ENCODE results near the gene TRAK2.
"Not testable (repeated sequence)": the region's sequence is repeated elsewhere in the genome, so short reads cannot be mapped to it uniquely, and the experiment has no call there.

Gene TRAK2

DNA sequence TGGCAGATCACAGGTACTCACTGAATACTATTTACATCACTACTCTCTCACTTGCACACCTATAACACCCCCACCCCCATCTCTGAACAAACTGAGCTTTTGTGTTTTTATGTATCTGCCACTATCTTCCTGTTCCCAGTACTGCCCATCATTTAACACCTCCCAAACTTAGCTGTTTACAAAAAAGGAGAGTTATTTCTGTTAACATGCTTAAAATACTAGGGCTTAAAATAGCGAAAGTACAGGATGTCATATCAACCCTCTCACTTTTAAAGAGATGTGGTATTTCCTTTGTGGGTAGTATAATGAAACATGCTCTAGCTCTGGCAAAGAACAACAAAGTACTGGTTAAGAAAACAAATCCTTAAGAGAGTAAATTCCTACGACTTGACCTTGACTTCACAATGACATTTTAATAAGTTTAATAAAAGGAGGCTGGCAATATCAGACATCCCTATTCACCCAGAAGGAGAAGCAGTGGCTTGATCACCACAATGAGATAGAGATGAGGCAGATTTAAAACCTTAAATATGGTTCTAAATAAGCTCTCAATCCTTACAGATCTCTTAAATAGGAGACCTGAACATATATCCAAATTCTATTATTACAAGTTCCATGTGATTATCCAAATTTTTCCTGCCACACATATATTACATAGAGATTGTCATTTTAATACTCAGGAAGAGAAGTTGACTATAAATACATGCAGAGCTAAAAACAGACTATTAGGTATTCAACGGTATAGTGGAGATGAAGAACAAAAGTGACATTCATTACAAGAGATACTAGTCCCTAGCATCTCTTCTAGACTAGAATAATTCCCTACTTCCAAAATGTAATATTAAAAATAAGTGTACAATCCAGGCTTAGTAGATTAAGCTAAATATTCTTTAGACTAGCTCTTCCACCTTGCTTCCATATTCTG is 36.9 kb downstream of the TRAK2 start:
- DNase-seq, result no peak

- no peak for DNase-seq
Observed at GRCh38 chr2:201413552-201413951, 37.7 kb downstream of the TRAK2 start.

GRCh38 chr2:201413143-201413542 is 38.1 kb downstream of the TRAK2 start:
- DNase-seq, result no peak

- no peak for DNase-seq
Observed at GRCh38 chr2:201411421-201411820, 39.8 kb downstream of the TRAK2 start.

GRCh38 chr2:201408931-201409330 is 42.3 kb downstream of the TRAK2 start:
- DNase-seq, result no peak

DNA sequence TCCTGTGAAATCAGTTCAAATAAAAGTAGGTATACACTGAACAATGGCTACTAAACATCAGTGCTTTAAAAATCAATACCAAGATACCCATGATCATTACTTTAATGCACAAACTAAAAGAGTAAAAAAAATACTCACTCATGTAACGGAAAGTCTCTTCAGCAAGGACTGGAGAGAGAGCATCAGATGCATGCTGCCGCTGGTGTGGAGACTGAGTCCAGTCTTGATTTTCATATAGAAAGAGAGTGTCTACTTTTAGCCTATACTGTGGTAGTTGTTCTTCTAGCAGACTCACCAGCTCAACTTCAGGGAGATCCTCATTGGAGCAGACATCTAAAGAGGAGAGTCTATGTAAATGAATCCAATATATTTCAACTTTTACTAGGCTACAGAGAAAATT is 44.0 kb downstream of the TRAK2 start:
- DNase-seq, result no peak

- DNase-seq, result no peak
Observed at GRCh38 chr2:201406077-201406662, 45.1 kb downstream of the TRAK2 start.

GRCh38 chr2:201404699-201405280 is 46.5 kb downstream of the TRAK2 start:
- DNase-seq, result no peak

DNA sequence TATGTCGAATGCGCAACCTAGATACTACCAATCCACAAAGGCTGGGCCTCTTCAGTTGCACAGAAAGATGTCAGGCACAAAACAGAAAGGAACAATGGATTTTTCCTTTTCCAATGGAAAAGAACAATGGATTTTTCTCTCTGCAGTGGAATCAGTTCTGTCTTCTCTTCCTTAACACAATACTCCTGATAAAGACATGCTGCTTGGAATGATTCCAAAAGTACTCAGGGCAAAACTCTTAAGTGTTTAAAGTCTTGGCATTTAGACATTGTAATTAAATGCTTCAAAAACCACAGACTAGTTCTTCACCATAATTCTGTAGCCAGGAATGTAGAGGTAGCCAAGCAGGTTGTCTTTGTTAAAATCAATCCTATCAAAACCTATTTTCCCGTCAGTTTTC is 47.4 kb downstream of the TRAK2 start:
- DNase-seq, result no peak

GRCh38 chr2:201402651-201403562 is 48.4 kb downstream of the TRAK2 start:
- no peak for DNase-seq

- DNase-seq, result no peak
Observed at GRCh38 chr2:201401815-201402214, 49.4 kb downstream of the TRAK2 start.

DNA sequence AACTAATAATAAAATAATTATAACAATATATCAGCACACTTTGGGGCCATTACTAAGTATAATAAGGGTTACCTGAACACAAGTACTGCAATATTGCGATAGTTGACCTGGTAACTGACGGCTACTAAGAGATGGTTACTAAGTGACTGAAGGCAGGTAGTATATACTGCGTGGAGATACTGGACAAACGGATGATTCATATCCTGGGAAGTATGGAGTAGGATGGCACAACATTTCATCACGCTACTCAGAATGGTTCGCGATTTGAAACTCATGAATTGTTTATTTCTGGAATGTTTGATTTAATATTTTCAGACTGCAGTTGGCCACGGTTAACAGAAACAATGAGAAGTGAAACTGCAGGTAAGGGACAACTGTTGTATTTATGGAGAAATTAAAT is 54.7 kb downstream of the TRAK2 start:
- no peak for DNase-seq

DNA sequence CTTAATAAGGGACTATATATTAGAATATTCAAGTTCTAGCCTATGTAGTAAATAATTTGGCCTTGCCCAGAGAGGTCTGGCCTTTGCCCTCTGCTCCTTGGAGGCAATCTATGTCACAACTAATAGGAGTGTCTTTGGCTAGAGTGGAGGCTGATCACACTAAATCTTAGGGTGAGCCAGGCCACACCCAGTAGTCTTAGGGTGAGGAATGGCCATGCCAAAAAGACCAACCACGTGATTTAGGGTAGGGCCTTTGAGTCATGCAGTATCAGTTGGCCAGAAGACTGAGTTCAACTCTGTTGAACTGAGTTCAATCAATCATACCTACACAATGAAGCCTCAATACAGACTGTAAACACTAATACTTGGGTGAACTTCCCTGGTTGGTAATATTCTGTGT is 68.1 kb downstream of the TRAK2 start:
- no peak for DNase-seq

- DNase-seq, result no peak
Observed at GRCh38 chr2:201378496-201379397, 72.5 kb downstream of the TRAK2 start.

- no peak for DNase-seq
Observed at GRCh38 chr2:201377218-201377617, 74.0 kb downstream of the TRAK2 start.

GRCh38 chr2:201369775-201370174 is 81.5 kb downstream of the TRAK2 start:
- DNase-seq, result no peak

- DNase-seq, result not testable (repeated sequence)
Observed at GRCh38 chr2:201369318-201369717, 81.9 kb downstream of the TRAK2 start.

DNA sequence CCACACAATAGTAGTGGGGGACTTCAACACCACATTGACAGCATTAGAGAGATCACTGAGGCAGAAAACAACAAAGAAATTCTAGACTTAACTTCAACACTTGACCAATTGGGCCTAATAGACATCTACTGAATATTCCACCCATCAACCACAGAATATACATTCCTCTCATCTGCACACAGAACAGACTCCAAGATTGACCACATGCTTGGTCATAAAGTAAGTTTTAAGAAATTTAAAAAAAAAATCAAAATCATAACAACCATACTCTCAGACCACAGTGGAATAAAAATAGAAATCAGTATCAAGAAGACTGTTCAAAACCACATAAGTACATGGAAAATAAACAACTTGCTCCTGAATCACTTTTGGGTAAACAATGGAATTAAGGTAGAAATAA is 85.1 kb downstream of the TRAK2 start:
- DNase-seq, result no peak

DNA sequence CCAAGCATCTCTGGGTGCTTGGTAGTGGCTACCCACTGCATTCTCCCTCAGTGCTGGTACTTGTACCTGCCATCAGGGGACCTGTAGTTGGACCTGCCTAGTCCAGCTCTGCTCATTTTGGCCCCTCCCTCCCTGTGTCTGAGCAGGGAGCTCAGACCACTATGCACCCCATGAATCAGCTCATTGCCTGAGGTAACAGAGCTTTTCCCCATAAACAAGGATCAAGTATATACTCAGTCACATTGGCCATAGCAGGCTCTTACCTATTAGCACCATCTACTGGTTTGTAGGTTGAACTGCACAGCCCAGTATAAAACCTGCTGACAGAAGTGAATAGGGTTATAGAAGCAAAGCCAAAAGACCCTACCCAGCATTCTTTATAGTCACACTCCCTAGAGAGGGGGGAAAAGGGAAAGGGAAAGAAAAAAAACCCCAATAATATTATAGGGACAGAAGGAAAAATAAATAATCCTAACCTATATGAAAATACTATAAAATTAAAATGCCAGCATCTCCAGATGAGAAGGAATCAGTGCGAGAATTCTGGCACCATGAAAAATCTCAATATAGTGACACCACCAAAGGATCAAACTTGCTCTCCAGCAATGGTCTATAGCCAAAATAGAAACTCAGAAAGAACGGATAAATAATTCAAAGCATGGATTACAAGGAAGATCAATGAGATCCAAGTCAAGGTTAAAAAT is 87.2 kb downstream of the TRAK2 start:
- DNase-seq, result peak; percentile 20

GRCh38 chr2:201362396-201362795 is 88.9 kb downstream of the TRAK2 start:
- DNase-seq, result no peak

GRCh38 chr2:201361078-201361733 is 90.1 kb downstream of the TRAK2 start:
- DNase-seq, result no peak
